ENCODE results near the gene NLRC5. TPM values are rescaled to one million over a fixed set of nuclear protein-coding genes. Genes with fewer than 3 reads are reported as not detected.

NLRC5 gene
- total RNA-seq, 1 donor from 2014 or later = 29.9 TPM

DNA sequence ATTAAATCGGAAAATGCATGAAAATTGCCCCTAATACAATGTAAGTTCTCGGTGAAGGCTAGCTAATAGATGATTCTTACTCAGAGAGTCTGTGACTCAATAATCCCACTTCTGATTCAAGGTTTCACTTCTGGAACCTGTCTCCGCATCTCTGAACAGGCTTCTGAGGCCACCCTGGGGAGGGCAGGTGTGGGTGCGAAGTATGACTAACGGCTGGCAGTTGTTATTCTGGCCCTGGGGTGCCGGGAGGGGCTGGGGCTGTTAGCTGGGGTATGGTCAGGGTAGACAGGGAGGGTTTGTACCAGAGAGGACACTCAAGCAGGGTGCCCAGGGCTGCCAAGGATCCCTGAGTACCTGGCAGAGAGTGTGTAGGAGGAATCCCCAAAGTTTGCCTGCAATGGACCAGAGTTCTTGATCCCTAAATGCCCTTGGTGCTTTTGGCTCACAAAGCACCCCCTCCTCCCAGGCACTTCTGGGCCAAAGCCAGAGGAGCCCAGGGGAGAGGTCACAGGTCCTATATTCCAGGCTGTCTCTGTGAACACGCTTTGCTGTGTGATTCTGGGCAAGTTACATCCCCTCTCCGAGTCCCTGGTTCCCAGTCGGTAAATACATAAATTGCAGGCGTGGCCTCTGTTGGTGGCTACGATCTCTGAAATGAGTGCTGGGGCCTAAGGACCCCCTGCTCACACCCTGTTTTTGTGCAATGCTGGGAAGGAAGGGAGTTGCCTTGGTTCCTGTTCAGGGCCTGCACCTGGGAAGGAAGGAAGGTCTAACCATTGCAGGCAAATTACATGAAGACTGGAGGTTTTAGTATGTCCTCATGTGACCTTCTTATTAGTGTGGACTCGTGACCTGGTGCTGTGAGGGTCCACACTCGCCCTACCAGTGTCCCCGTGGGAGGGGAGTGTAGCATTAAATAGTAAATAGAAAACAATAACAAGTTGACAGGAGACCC, 53.1 kb downstream of the NLRC5 start:
- Histone ChIP-seq H3K4me1 (ENCODE audit: insufficient read depth, low read length) (peaks cover 24% of the 10 kb centered on the region), H4K20me1 (ENCODE audit: insufficient read depth, low read length) (no peaks in the 10 kb centered on the region), H3K9ac (ENCODE audit: low read length) (no peak overlapping the region), H3K27ac (ENCODE audit: low read depth, low read length) (no peak overlapping the region), H3K79me2 (ENCODE audit: insufficient read depth, low read length) (no peaks in the 10 kb centered on the region), H3K4me3 (ENCODE audit: insufficient read depth, low read depth, low read length) (no peak overlapping the region), H3K36me3 (ENCODE audit: insufficient read depth, low read length) (peaks cover 6% of the 10 kb centered on the region), H3K9me3 (ENCODE audit: insufficient read depth, low read depth, low read length) (no peaks in the 10 kb centered on the region), H2AFZ (ENCODE audit: low read depth, low read length) (no peak overlapping the region), H3K4me2 (ENCODE audit: low read length) (peak overlapping the region; percentile 50), H3K27me3 (ENCODE audit: insufficient read depth, low read length) (no peaks in the 10 kb centered on the region)
- H3K27me3 Mint-ChIP-seq (ENCODE audit: low read depth, unreplicated experiment) = peaks cover 1% of the 10 kb centered on the region
- no peak overlapping the region for H3K4me3 Mint-ChIP-seq (ENCODE audit: unreplicated experiment)
- DNase-seq (ENCODE audit: low read depth) (peak; percentile 59), FAIRE-seq (no peak)
- peaks cover 15% of the 10 kb centered on the region for H3K4me1 Mint-ChIP-seq (ENCODE audit: low read depth, unreplicated experiment)
- H3K9me3 Mint-ChIP-seq (ENCODE audit: unreplicated experiment) = peaks cover 14% of the 10 kb centered on the region
- H3K27ac Mint-ChIP-seq (ENCODE audit: unreplicated experiment) = no peak overlapping the region
- TF ChIP-seq EZH2 (IDR thresholded peaks at IDR 0.05; ENCODE audit: insufficient read depth, low read length) (no peak), CTCF (IDR thresholded peaks at IDR 0.05; ENCODE audit: insufficient read depth, low read depth, low read length) (no peak)
- H3K36me3 Mint-ChIP-seq (ENCODE audit: low read depth, unreplicated experiment) = peaks cover 30% of the 10 kb centered on the region

DNA sequence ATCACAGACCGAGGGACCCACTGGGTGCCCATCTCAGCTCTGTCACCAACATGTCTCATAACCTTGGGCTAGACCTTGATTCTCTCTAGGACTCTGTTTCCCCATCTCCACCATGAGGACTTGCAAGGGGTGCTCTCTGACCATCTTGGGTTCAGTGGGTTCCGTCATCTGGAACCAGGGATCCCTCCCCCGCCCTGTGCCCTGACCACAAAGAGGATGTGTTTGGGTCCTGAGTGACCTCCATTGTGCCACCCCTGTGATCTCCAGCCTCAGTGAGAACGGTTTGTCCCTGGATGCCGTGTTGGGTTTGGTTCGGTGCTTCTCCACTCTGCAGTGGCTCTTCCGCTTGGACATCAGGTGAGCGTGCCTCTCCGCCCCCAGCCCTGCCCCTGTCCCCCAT, 53.9 kb downstream of the NLRC5 start:
- peaks cover 13% of the 10 kb centered on the region for H3K4me1 Mint-ChIP-seq (ENCODE audit: low read depth, unreplicated experiment)
- Histone ChIP-seq H3K9ac (ENCODE audit: low read length) (no peak overlapping the region), H3K4me1 (ENCODE audit: insufficient read depth, low read length) (peaks cover 20% of the 10 kb centered on the region), H3K4me3 (ENCODE audit: insufficient read depth, low read depth, low read length) (no peak overlapping the region), H3K4me2 (ENCODE audit: low read length) (no peak overlapping the region), H3K27me3 (ENCODE audit: insufficient read depth, low read length) (no peaks in the 10 kb centered on the region), H4K20me1 (ENCODE audit: insufficient read depth, low read length) (no peaks in the 10 kb centered on the region), H3K79me2 (ENCODE audit: insufficient read depth, low read length) (no peaks in the 10 kb centered on the region), H2AFZ (ENCODE audit: low read depth, low read length) (no peak overlapping the region), H3K27ac (ENCODE audit: low read depth, low read length) (no peak overlapping the region), H3K36me3 (ENCODE audit: insufficient read depth, low read length) (peaks cover 6% of the 10 kb centered on the region), H3K9me3 (ENCODE audit: insufficient read depth, low read depth, low read length) (no peaks in the 10 kb centered on the region)
- FAIRE-seq (no peak), DNase-seq (ENCODE audit: low read depth) (no peak)
- peaks cover 14% of the 10 kb centered on the region for H3K9me3 Mint-ChIP-seq (ENCODE audit: unreplicated experiment)
- TF ChIP-seq CTCF (IDR thresholded peaks at IDR 0.05; ENCODE audit: insufficient read depth, low read depth, low read length) = no peak
- no peak for TF ChIP-seq EZH2 (IDR thresholded peaks at IDR 0.05; ENCODE audit: insufficient read depth, low read length)
- peaks cover 30% of the 10 kb centered on the region for H3K36me3 Mint-ChIP-seq (ENCODE audit: low read depth, unreplicated experiment)
- no peak overlapping the region for H3K27ac Mint-ChIP-seq (ENCODE audit: unreplicated experiment)
- no peak overlapping the region for H3K4me3 Mint-ChIP-seq (ENCODE audit: unreplicated experiment)
- peaks cover 1% of the 10 kb centered on the region for H3K27me3 Mint-ChIP-seq (ENCODE audit: low read depth, unreplicated experiment)
